Left ventricle myocardium inferior (tissue), 1 donor: ENCODE data around the gene SLC36A3. TPM values are rescaled to one million over a fixed set of nuclear protein-coding genes. Genes with fewer than 3 reads are reported as not detected.
A peak's percentile ranks its signal among the peaks of the same experiment; 100 is the strongest.
"Not testable (repeated sequence)": the region's sequence is repeated elsewhere in the genome, so short reads cannot be mapped to it uniquely, and the experiment has no call there.

ENCODE experiments used
- DNase-seq: peaks from one replicate; pipeline ENCODE4 v3.0.0-alpha.2; 2020
- H3K27ac ChIP-seq: fragments of 200-600 bp; replicated peaks from 2 replicates; pipeline ENCODE4 v1.8.0; 2021
- H3K27me3 ChIP-seq: fragments of 200-600 bp; 2 replicates; pipeline ENCODE4 v1.8.0; 2021; ENCODE audit warnings: low read depth
- H3K36me3 ChIP-seq: fragments of 200-600 bp; 2 replicates; pipeline ENCODE4 v1.8.0; 2021
- H3K4me1 ChIP-seq: fragments of 200-600 bp; 2 replicates; pipeline ENCODE4 v1.8.0; 2021
- H3K4me3 ChIP-seq: fragments of 200-600 bp; 2 replicates; pipeline ENCODE4 v1.8.0; 2021; ENCODE audit warnings: mild to moderate bottlenecking, moderate library complexity
- H3K9me3 ChIP-seq: fragments of 200-600 bp; replicated peaks from 2 replicates; pipeline ENCODE4 v1.8.0; 2021
- CTCF ChIP-seq: fragments of 200-600 bp; IDR thresholded peaks from 2 replicates; pipeline ENCODE4 v1.8.0; 2021; ENCODE audit warnings: antibody characterized with exemption, mild to moderate bottlenecking, borderline replicate concordance
- intact Hi-C: fragments of 100-400 bp; cut with micrococcal nuclease; formaldehyde crosslinking; loops from one replicate; pipeline ENCODE4 v1.11.0; 2022
- total RNA-seq: library from RNA; stranded (reverse); fragmentation: NEBNext Ultra II Directional; extraction: Animal tissue kit (Norgen Biotek cat#: 25700); gene quantifications from one replicate; pipeline ENCODE4 v1.2.1, GENCODE V29; 2021
- donor health status: DM: no; HTN: yes; CAD: no; lungs with severe emphysema.

SLC36A3 gene
- total RNA-seq, 1 donor from 2014 or later = not detected

- intact Hi-C loops = loop anchor here (5.0 kb wide), 1 partner anchor 72 kb away; no protein-coding TSS in a partner anchor
- Histone ChIP-seq H3K36me3 (no peaks in the 10 kb centered on the region), H3K9me3 (no peaks in the 10 kb centered on the region), H3K4me1 (peaks cover 38% of the 10 kb centered on the region), H3K4me3 (peak overlapping the region; percentile 46), H3K27ac (peak overlapping the region; percentile 85), H3K27me3 (no peaks in the 10 kb centered on the region)
- TF ChIP-seq CTCF = peak; percentile 97
- DNase-seq = peak; percentile 82
These were observed 64.2 kb downstream of the SLC36A3 start for GRCh38 chr5:151239237-151239861.

GRCh38 chr5:151238303-151238741, 65.2 kb downstream of the SLC36A3 start:
- peak overlapping the region; percentile 85 for H3K27ac ChIP-seq
- no peaks in the 10 kb centered on the region for H3K36me3 ChIP-seq
- peak overlapping the region; percentile 46 for H3K4me3 ChIP-seq
- no peaks in the 10 kb centered on the region for H3K27me3 ChIP-seq
- TF ChIP-seq CTCF = no peak
- H3K4me1 ChIP-seq = peaks cover 46% of the 10 kb centered on the region
- DNase-seq = peak; percentile 71
- intact Hi-C loops = loop anchor here (5.0 kb wide), 1 partner anchor 71 kb away; no protein-coding TSS in a partner anchor
- no peaks in the 10 kb centered on the region for H3K9me3 ChIP-seq

GRCh38 chr5:151237685-151238084, 65.9 kb downstream of the SLC36A3 start:
- TF ChIP-seq CTCF = no peak
- H3K9me3 ChIP-seq = no peaks in the 10 kb centered on the region
- peak overlapping the region; percentile 85 for H3K27ac ChIP-seq
- peaks cover 46% of the 10 kb centered on the region for H3K4me1 ChIP-seq
- peak overlapping the region; percentile 46 for H3K4me3 ChIP-seq
- no peaks in the 10 kb centered on the region for H3K27me3 ChIP-seq
- DNase-seq = no peak
- intact Hi-C loops = loop anchor here (5.0 kb wide), 1 partner anchor 70 kb away; no protein-coding TSS in a partner anchor
- no peaks in the 10 kb centered on the region for H3K36me3 ChIP-seq

GRCh38 chr5:151236888-151237287, 66.7 kb downstream of the SLC36A3 start:
- DNase-seq = no peak
- intact Hi-C loops = loop anchor here (5.0 kb wide), 1 partner anchor 70 kb away; no protein-coding TSS in a partner anchor
- no peaks in the 10 kb centered on the region for H3K9me3 ChIP-seq
- no peak for TF ChIP-seq CTCF
- peaks cover 46% of the 10 kb centered on the region for H3K4me1 ChIP-seq
- H3K4me3 ChIP-seq = no peak overlapping the region
- no peaks in the 10 kb centered on the region for H3K36me3 ChIP-seq
- no peaks in the 10 kb centered on the region for H3K27me3 ChIP-seq
- no peak overlapping the region for H3K27ac ChIP-seq

- H3K27ac ChIP-seq = peak overlapping the region; percentile 91
These were observed 68.4 kb downstream of the SLC36A3 start for GRCh38 chr5:151235239-151235571.

More at GRCh38 chr5:151235239-151235571, 68.4 kb downstream of the SLC36A3 start:
- intact Hi-C loops = loop anchor here (5.0 kb wide), 1 partner anchor 68 kb away; no protein-coding TSS in a partner anchor
- Histone ChIP-seq H3K4me3 (peak overlapping the region; percentile 42), H3K4me1 (peaks cover 53% of the 10 kb centered on the region)
- H3K9me3 ChIP-seq, H3K36me3 ChIP-seq, DNase-seq, H3K27me3 ChIP-seq: not testable (repeated sequence)
